ENCODE results near the gene ARIH2.

Gene ARIH2

GRCh38 chr3:49020330-49021212 is 101.9 kb downstream of the ARIH2 start:
- peak; percentile 83 to 94 (median 91) for DNase-seq

- peak; percentile 99 to 100 (median 100) for DNase-seq
Measured at GRCh38 chr3:49021213-49021812, 102.7 kb downstream of the ARIH2 start.

- peak; percentile 96 to 98 (median 96) for DNase-seq
Measured at GRCh38 chr3:49021813-49022687, 103.4 kb downstream of the ARIH2 start, which contains the start of gene NDUFAF3. TSS of gene NDUFAF3 (plus strand) at chr3:49022121. CDS start at chr3:49022145, 24 bp downstream.

- DNase-seq: no peak
Measured at GRCh38 chr3:49022688-49023171, 104.1 kb downstream of the ARIH2 start.

- no peak for DNase-seq
Measured at GRCh38 chr3:49023775-49024174, 105.1 kb downstream of the ARIH2 start.

GRCh38 chr3:49024449-49024848 is 105.8 kb downstream of the ARIH2 start:
- no peak for DNase-seq

- no peak for DNase-seq
Measured at GRCh38 chr3:49025005-49025792, 106.6 kb downstream of the ARIH2 start.

- DNase-seq: no peak
Measured at GRCh38 chr3:49025793-49026520, 107.3 kb downstream of the ARIH2 start.

GRCh38 chr3:49026536-49026935 is 107.9 kb downstream of the ARIH2 start:
- DNase-seq: no peak

GRCh38 chr3:49027634-49028033 is 109.0 kb downstream of the ARIH2 start:
- no peak for DNase-seq

GRCh38 chr3:49028298-49028672 is 109.6 kb downstream of the ARIH2 start:
- no peak for DNase-seq

- DNase-seq: peak; percentile 98 to 100 (median 98)
Measured at GRCh38 chr3:49028673-49029562, 110.3 kb downstream of the ARIH2 start, which contains the start of gene IMPDH2. TSS of gene IMPDH2 (minus strand) at chr3:49029398. CDS start at chr3:49029350, 48 bp downstream.

GRCh38 chr3:49029563-49029884 is 110.9 kb downstream of the ARIH2 start:
- DNase-seq: no peak

GRCh38 chr3:49030321-49030720 is 111.7 kb downstream of the ARIH2 start:
- no peak for DNase-seq

- no peak for DNase-seq
Measured at GRCh38 chr3:49032646-49033304, 114.1 kb downstream of the ARIH2 start.

GRCh38 chr3:49034650-49035049 is 116.0 kb downstream of the ARIH2 start:
- no peak for DNase-seq

GRCh38 chr3:49035281-49035680 is 116.6 kb downstream of the ARIH2 start:
- DNase-seq: peak; percentile 38 to 79 (median 66)
